HepG2 (cell line): ENCODE measurements around the gene CCNDBP1. TPM values are rescaled to one million over a fixed set of nuclear protein-coding genes. Genes with fewer than 3 reads are reported as not detected.

Source experiments
- ATAC-seq: fragments of 200-7000 bp; cut with Tn5 transposase; 3 replicates; pipeline ENCODE4 v1.9.1; 2020; ENCODE audit warnings: mild to moderate bottlenecking, moderate library complexity
- BruUV-seq: library from RNA; stranded (reverse); fragments of 400-500 nt; replicated peaks from 2 replicates; lab custom pipeline; 2021; lab: Mats Ljungman, UMichigan
- CTCF ChIA-PET: fragments of 300-600 bp; formaldehyde crosslinking; extraction: SDS; loops from one replicate; lab custom pipeline; 2021; ENCODE audit warnings: low total read pairs, inconsistent platforms, low intra/inter-chr PET ratio; lab: Yijun Ruan, JAX
- POLR2A ChIA-PET: fragments of 350-600 bp; sonication (Branson Sonifier 250); formaldehyde crosslinking; loops from one replicate; lab custom pipeline; 2020; ENCODE audit warnings: antibody characterized with exemption, inconsistent platforms; lab: Yijun Ruan, JAX
- DNase-seq: peaks from one replicate; pipeline ENCODE4 v3.0.0-alpha.2; 2015; ENCODE audit warnings: low spot score
- FAIRE-seq: peaks from 3 replicates; lab custom pipeline; 2011; peaks lifted over from hg19 to GRCh38; lab: Jason Lieb, UNC
- H2AFZ ChIP-seq: one replicate; pipeline ENCODE4 v1.6.1; 2011; ENCODE audit warnings: low read length, inconsistent platforms
- H3K27ac ChIP-seq: fragments of 300-600 bp; 3 replicates; pipeline ENCODE4 v1.8.0; 2011; ENCODE audit warnings: mixed run types, mild to moderate bottlenecking, mixed read lengths, low read length, inconsistent platforms; ENCODE audit not compliant: insufficient read depth; ENCODE audit errors: extremely low read length
- H3K27me3 ChIP-seq, 2 experiments: fragments of 200-600 bp in 1 of 2; 2 replicates in 1 of 2; 3 replicates in 1 of 2; pipeline versions ENCODE4 v1.6.0 to v1.8.0; 2011; ENCODE audit warnings: low read length in 2 of 2, mild to moderate bottlenecking in 2 of 2, moderate library complexity in 2 of 2, inconsistent platforms in 1 of 2; ENCODE audit not compliant: insufficient read depth in 2 of 2, control insufficient read depth in 1 of 2
- H3K36me3 ChIP-seq, 2 experiments: fragments of 200-600 bp in 1 of 2; replicated peaks in 1 of 2; 2 replicates in 1 of 2; 3 replicates in 1 of 2; pipeline versions ENCODE4 v1.5.1 to v1.8.0; 2011; ENCODE audit warnings: low read length in 2 of 2, inconsistent platforms in 1 of 2; ENCODE audit not compliant: insufficient read depth in 2 of 2, control insufficient read depth in 1 of 2
- H3K4me1 ChIP-seq: 2 replicates; pipeline ENCODE4 v1.5.1; 2012; ENCODE audit warnings: low read length, inconsistent platforms; ENCODE audit not compliant: insufficient read depth
- H3K4me2 ChIP-seq: 2 replicates; pipeline ENCODE4 v1.6.0; 2011; ENCODE audit warnings: low read depth, low read length, inconsistent platforms
- H3K4me3 ChIP-seq, 3 experiments: fragments of 200-600 bp in 1 of 3; sonication (generic), shearing (Covaris generic) in 1 of 3; replicated peaks in 1 of 3; 2 replicates each; pipeline ENCODE4 v1.5.1; 2011 to 2016; ENCODE audit warnings: low read length in 3 of 3, inconsistent platforms in 2 of 3, low read depth in 2 of 3, mild to moderate bottlenecking in 2 of 3, control low read depth in 1 of 3, mixed read lengths in 1 of 3; ENCODE audit not compliant: insufficient read depth in 1 of 3
- H3K79me2 ChIP-seq: one replicate; pipeline ENCODE4 v1.6.1; 2011; ENCODE audit warnings: low read length, inconsistent platforms; ENCODE audit not compliant: insufficient read depth
- H3K9ac ChIP-seq: 2 replicates; pipeline ENCODE4 v1.6.0; 2011; ENCODE audit warnings: mild to moderate bottlenecking, low read depth, low read length, inconsistent platforms; ENCODE audit not compliant: insufficient read depth
- H3K9me3 ChIP-seq: 2 replicates; pipeline ENCODE4 v1.5.1; 2012; ENCODE audit warnings: mild to moderate bottlenecking, low read length
- H4K20me1 ChIP-seq: 2 replicates; pipeline ENCODE4 v1.6.0; 2011; ENCODE audit warnings: inconsistent platforms, mild to moderate bottlenecking, low read length, moderate library complexity; ENCODE audit not compliant: insufficient read depth
- ARHGAP35 ChIP-seq: sonication (generic); formaldehyde crosslinking; IDR thresholded peaks from 2 replicates; pipeline ENCODE4 v1.9.0; 2022; ENCODE audit warnings: mild to moderate bottlenecking, inconsistent platforms, moderate library complexity, missing genetic modification reagents, borderline replicate concordance
- ARID3A ChIP-seq: IDR thresholded peaks from 2 replicates; pipeline ENCODE4 v1.6.1; 2012; ENCODE audit warnings: low read depth, low read length, improper control_type of control experiment
- ATF1 ChIP-seq: IDR thresholded peaks from 2 replicates; pipeline ENCODE4 v1.6.1; 2016; ENCODE audit warnings: mild to moderate bottlenecking, control low read depth
- CBX1 ChIP-seq: IDR thresholded peaks from one replicate; pipeline ENCODE4 v1.6.1; 2016; ENCODE audit warnings: antibody characterized with exemption, low read depth
- FOSL1 ChIP-seq: sonication (generic); formaldehyde crosslinking; IDR thresholded peaks from 2 replicates; pipeline ENCODE4 v1.9.0; 2021; ENCODE audit warnings: missing genetic modification reagents, borderline replicate concordance
- GRHL1 ChIP-seq: sonication (generic); formaldehyde crosslinking; conservative IDR thresholded peaks from 2 replicates; pipeline ENCODE4 v1.8.0; 2022; ENCODE audit warnings: missing genetic modification reagents
- MTF2 ChIP-seq: sonication (generic); formaldehyde crosslinking; IDR thresholded peaks from 2 replicates; pipeline ENCODE4 v1.5.0; 2020; ENCODE audit warnings: missing genetic modification reagents, borderline replicate concordance
- NBN ChIP-seq: fragments of 450-650 bp; conservative IDR thresholded peaks from 2 replicates; pipeline ENCODE4 v1.6.1; 2017
- SMAD3 ChIP-seq: sonication (generic); formaldehyde crosslinking; IDR thresholded peaks from 2 replicates; pipeline ENCODE4 v1.4.0; 2020; ENCODE audit warnings: missing genetic modification reagents
- SOX5 ChIP-seq: IDR thresholded peaks from 2 replicates; pipeline ENCODE4 v1.6.1; 2016; ENCODE audit warnings: borderline replicate concordance
- TCF12 ChIP-seq, 2 experiments: fragments of 450-650 bp in 1 of 2; sonication (generic) in 1 of 2; formaldehyde crosslinking in 1 of 2; IDR thresholded peaks; 2 replicates each; pipeline versions ENCODE4 v1.6.1 to v1.8.0; 2017 to 2022; ENCODE audit warnings: antibody characterized with exemption in 1 of 2, mild to moderate bottlenecking in 1 of 2, missing genetic modification reagents in 1 of 2, moderate library complexity in 1 of 2
- UBTF ChIP-seq: sonication (generic); formaldehyde crosslinking; IDR thresholded peaks from 2 replicates; pipeline ENCODE4 v1.4.0; 2020; ENCODE audit warnings: mild to moderate bottlenecking, missing genetic modification reagents
- ZNF549 ChIP-seq: sonication (generic); formaldehyde crosslinking; IDR thresholded peaks from 2 replicates; pipeline ENCODE4 v1.5.0; 2020; ENCODE audit warnings: missing genetic modification reagents
- WGBS: methylation state at CpG from one replicate; pipeline ENCODE4 v1.1.6; 2017; ENCODE audit warnings: low lambda C conversion rate; 5-methylcytosine and 5-hydroxymethylcytosine counted together
- in situ Hi-C: cut with HindIII; loops from 2 replicates; pipeline ENCODE4 v1.10.0; 2017; ENCODE audit warnings: low pct_unique_long_range_greater_than_20kb; ENCODE audit not compliant: extremely low pct_ligation_motif_present
- intact Hi-C: fragments of 100-400 bp; cut with micrococcal nuclease; formaldehyde crosslinking; loops from one replicate; pipeline ENCODE4 v1.10.0; 2022; ENCODE audit not compliant: unreplicated experiment
- polyA plus RNA-seq, 8 experiments: library from polyadenylated mRNA; depleted of rRNA in 3 of 8; stranded (reverse) in 7 of 8; unstranded in 1 of 8; fragments of >200 nt; fragmentation: Illumina TruSeq in 4 of 8; extraction: Trizol in 4 of 8; gene quantifications; 2 replicates each; pipeline versions ENCODE4 v1.2.1 to v1.2.3, GENCODE V29; 2011 to 2016; ENCODE audit warnings: low read depth in 4 of 8, missing spikeins in 1 of 8, mixed read lengths in 1 of 8; ENCODE audit not compliant: insufficient read depth in 1 of 8
- total RNA-seq, 5 experiments: library from RNA; depleted of rRNA; stranded (reverse); fragments of >200 nt; fragmentation: Illumina TruSeq; extraction: Trizol; gene quantifications; 2 replicates each; pipeline ENCODE4 v1.2.3, GENCODE V29; 2016; ENCODE audit warnings: low read depth in 1 of 5

CCNDBP1 gene
- total and polyA plus RNA-seq, 2 of the 13 experiments (the other 11 are each of a cell fraction or from before 2014, with no cell fraction given) = 24.8 to 42.3 TPM

- ATAC-seq (no peak), DNase-seq (no peak), FAIRE-seq (no peak)
- H3K4me3 ChIP-seq = no peak overlapping the region
- intact Hi-C loops = no loop called here
- ChIA-PET CTCF (no interaction called here), POLR2A (no interaction called here)
- H3K36me3 ChIP-seq = no peaks in the 10 kb centered on the region
- no peak overlapping the region for H3K4me2 ChIP-seq
- H3K27me3 ChIP-seq = peaks cover 0 to 53% of the 10 kb centered on the region in 2 experiments; a peak in 3 of 5 replicates
- H3K4me1 ChIP-seq = peaks cover 6% of the 10 kb centered on the region
- no peak overlapping the region for H3K27ac ChIP-seq
- no peaks in the 10 kb centered on the region for H4K20me1 ChIP-seq
- no peaks in the 10 kb centered on the region for H3K9me3 ChIP-seq
- in situ Hi-C loops = loop anchor here (5.0 to 25.0 kb wide), 2 partner anchors 70 to 495 kb away; no protein-coding TSS in a partner anchor
- H3K79me2 ChIP-seq = no peaks in the 10 kb centered on the region
- H2AFZ ChIP-seq = no peak overlapping the region
- no TSS peak for BruUV-seq
- H3K9ac ChIP-seq = no peak overlapping the region
- TF ChIP-seq UBTF (CRISPR knock-in tag) (no peak), ARHGAP35 (CRISPR knock-in tag) (no peak), ARID3A (no peak), GRHL1 (CRISPR knock-in tag) (no peak), NBN (no peak), FOSL1 (CRISPR knock-in tag) (no peak), ZNF549 (CRISPR knock-in tag) (no peak), SOX5 (CRISPR knock-in tag) (no peak), SMAD3 (CRISPR knock-in tag) (no peak), TCF12 (IDR thresholded peaks at IDR 0.05) (no peak), TCF12 (CRISPR knock-in tag; IDR thresholded peaks at IDR 0.05) (no peak), ATF1 (CRISPR knock-in tag) (no peak), MTF2 (CRISPR knock-in tag) (no peak), CBX1 (no peak)
- WGBS = 30% methylated on average over 6 of the region's 9 CpGs
These were observed 21.8 kb downstream of the CCNDBP1 start for GRCh38 chr15:43207024-43207423.
